GM23248 (cell line): ENCODE measurements around the gene NAV3. TPM values are rescaled to one million over a fixed set of nuclear protein-coding genes. Genes with fewer than 3 reads are reported as not detected.
A peak's percentile ranks its signal among the peaks of the same experiment; 100 is the strongest.

Experiments used
- DNase-seq: peaks from one replicate; pipeline ENCODE4 v3.0.0-alpha.2; 2015
- H2AFZ ChIP-seq: fragments of 200-600 bp; sonication (generic); 2 replicates; pipeline ENCODE4 v1.6.1; 2016; ENCODE audit warnings: antibody characterized with exemption
- H3F3A ChIP-seq: fragments of 200-600 bp; sonication (generic); 2 replicates; pipeline ENCODE4 v1.6.1; 2016; ENCODE audit warnings: mild to moderate bottlenecking, antibody characterized with exemption, mixed run types; ENCODE audit not compliant: insufficient read depth
- H3K27ac ChIP-seq: fragments of 200-600 bp; sonication (generic); 2 replicates; pipeline ENCODE4 v1.5.1; 2016; ENCODE audit warnings: mild to moderate bottlenecking
- H3K27me3 ChIP-seq: fragments of 200-600 bp; sonication (generic); replicated peaks from 2 replicates; pipeline ENCODE4 v1.6.1; 2016; ENCODE audit warnings: mild to moderate bottlenecking; ENCODE audit not compliant: insufficient read depth
- H3K36me3 ChIP-seq: fragments of 200-600 bp; sonication (generic); 2 replicates; pipeline ENCODE4 v1.6.1; 2016; ENCODE audit warnings: low read depth, mild to moderate bottlenecking
- H3K4me1 ChIP-seq: fragments of 200-600 bp; sonication (generic); 2 replicates; pipeline ENCODE4 v1.6.1; 2016; ENCODE audit warnings: mild to moderate bottlenecking; ENCODE audit not compliant: insufficient read depth
- H3K4me2 ChIP-seq: fragments of 200-600 bp; sonication (generic); one replicate; pipeline ENCODE4 v1.6.1; 2016; ENCODE audit warnings: mild to moderate bottlenecking; ENCODE audit not compliant: unreplicated experiment
- H3K4me3 ChIP-seq: fragments of 200-600 bp; sonication (generic); 2 replicates; pipeline ENCODE4 v1.5.1; 2016; ENCODE audit warnings: mild to moderate bottlenecking
- H3K79me2 ChIP-seq: fragments of 200-600 bp; sonication (generic); 2 replicates; pipeline ENCODE4 v1.6.1; 2016; ENCODE audit warnings: mild to moderate bottlenecking; ENCODE audit not compliant: insufficient read depth
- H3K9ac ChIP-seq: fragments of 200-600 bp; sonication (generic); 2 replicates; pipeline ENCODE4 v1.6.1; 2016; ENCODE audit warnings: mild to moderate bottlenecking
- H3K9me2 ChIP-seq: fragments of 200-600 bp; sonication (generic); 2 replicates; pipeline ENCODE4 v1.6.1; 2016; ENCODE audit warnings: mixed run types, mild to moderate bottlenecking, moderate library complexity; ENCODE audit not compliant: insufficient read depth
- H3K9me3 ChIP-seq: fragments of 200-600 bp; sonication (generic); one replicate; pipeline ENCODE4 v1.6.1; 2017; ENCODE audit warnings: low read depth
- H4K20me1 ChIP-seq: fragments of 200-600 bp; sonication (generic); 2 replicates; pipeline ENCODE4 v1.6.0; 2016; ENCODE audit not compliant: insufficient read depth
- EZH2 ChIP-seq: fragments of 200-600 bp; sonication (generic); IDR thresholded peaks from 2 replicates; pipeline ENCODE4 v1.6.1; 2018; ENCODE audit warnings: antibody characterized with exemption, mild to moderate bottlenecking; ENCODE audit not compliant: insufficient read depth, poor library complexity, severe bottlenecking
- EZH2phosphoT487 ChIP-seq: fragments of 200-600 bp; sonication (generic); IDR thresholded peaks from 2 replicates; pipeline ENCODE4 v1.6.1; 2018; ENCODE audit warnings: antibody characterized with exemption, moderate library complexity, mild to moderate bottlenecking, low read depth; ENCODE audit not compliant: insufficient read depth
- WGBS, 2 experiments: methylation state at CpG; one replicate each; pipeline ENCODE4 v1.1.6; 2015 to 2017; ENCODE audit warnings: low lambda C conversion rate in 2 of 2, low coverage in 1 of 2; ENCODE audit errors: missing lambda C conversion rate in 2 of 2; 5-methylcytosine and 5-hydroxymethylcytosine counted together
- in situ Hi-C: fragments of 300-500 bp; cut with MboI; formaldehyde crosslinking; loops from 2 replicates; pipeline ENCODE4 v1.15.0; 2020
- polyA plus RNA-seq: library from polyadenylated mRNA; unstranded; fragments of >200 nt; fragmentation: Nextera tagmentation; extraction: Ambion mirVana; gene quantifications from 2 replicates; pipeline ENCODE4 v1.2.1, GENCODE V29; 2016
- total RNA-seq: library from RNA; depleted of rRNA; stranded (reverse); fragments of >200 nt; shearing (Covaris generic); gene quantifications from 2 replicates; pipeline ENCODE4 v1.2.3, GENCODE V29; 2014

The NAV3 gene
- total and polyA plus RNA-seq, 2 experiments from 2014 or later = 24.2 to 69.9 TPM

DNA sequence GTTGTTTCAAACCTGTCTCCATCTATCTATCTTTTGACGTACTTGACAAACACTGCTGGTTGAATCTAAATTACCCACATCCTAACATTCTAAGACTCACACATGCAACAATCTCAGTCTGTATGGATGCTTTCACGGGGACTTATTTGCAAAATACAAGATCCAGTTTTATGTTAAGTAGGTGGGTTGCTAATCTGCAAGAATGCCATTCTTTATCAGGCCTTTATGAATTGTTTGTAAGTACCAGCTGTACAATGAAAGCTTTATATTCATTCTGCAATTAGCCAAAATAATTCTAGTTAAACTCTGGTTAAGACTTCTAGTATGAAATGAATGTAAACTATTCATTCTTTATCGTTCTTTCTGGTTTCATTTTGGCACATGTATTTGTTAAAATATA, 135.1 kb downstream of the NAV3 start:
- Histone ChIP-seq H3K4me3 (peak overlapping the region; percentile 25; the same call in 1 of the 2 replicates), H3K27ac (no peak overlapping the region), H3K9me2 (no peaks in the 10 kb centered on the region), H3K4me2 (peak overlapping the region; percentile 53), H3K9ac (0 out of 2 replicates have a peak overlapping the region, but pooled peaks have one; percentile 9), H3K27me3 (no peaks in the 10 kb centered on the region), H3K9me3 (no peaks in the 10 kb centered on the region), H3K36me3 (peaks cover 23% of the 10 kb centered on the region), H3K4me1 (peaks cover 9% of the 10 kb centered on the region), H3F3A (0 out of 2 replicates have a peak, but pooled peaks cover 12% of the 10 kb centered on the region), H4K20me1 (no peaks in the 10 kb centered on the region), H3K79me2 (peaks cover 81% of the 10 kb centered on the region), H2AFZ (peak overlapping the region; percentile 15; the same call in 1 of the 2 replicates)
- no peak for DNase-seq
- in situ Hi-C loops = no loop called here
- WGBS, 2 experiments = 35% methylated on average over 3 of the region's 3 CpGs
- TF ChIP-seq EZH2 (no peak), EZH2phosphoT487 (no peak)

DNA sequence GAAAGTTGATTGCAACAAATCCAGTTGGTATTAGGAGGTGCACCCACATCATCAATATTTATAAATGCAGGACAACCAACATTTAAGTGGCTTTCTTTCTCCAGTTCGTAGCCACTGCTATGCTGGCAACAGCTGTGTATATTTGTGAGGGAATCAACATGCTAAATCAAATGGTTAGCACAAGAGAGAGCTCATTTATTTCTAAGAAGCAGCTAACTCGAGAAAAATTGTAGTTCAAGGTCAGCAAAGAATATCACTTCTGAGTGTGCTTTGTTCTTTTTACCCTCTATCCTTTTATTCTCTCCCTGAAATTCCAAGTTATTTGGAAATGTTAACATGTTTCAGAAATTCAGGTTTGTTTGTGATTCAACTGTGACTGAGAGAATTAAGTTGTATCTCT, 137.3 kb downstream of the NAV3 start:
- no peak overlapping the region for H3K4me3 ChIP-seq
- H4K20me1 ChIP-seq = no peaks in the 10 kb centered on the region
- 0 out of 2 replicates have a peak, but pooled peaks cover 5% of the 10 kb centered on the region for H3F3A ChIP-seq
- no peak overlapping the region for H3K9ac ChIP-seq
- peaks cover 17% of the 10 kb centered on the region for H3K4me1 ChIP-seq
- H3K9me3 ChIP-seq = no peaks in the 10 kb centered on the region
- DNase-seq = no peak
- H3K27me3 ChIP-seq = no peaks in the 10 kb centered on the region
- H2AFZ ChIP-seq = no peak overlapping the region
- no peak overlapping the region for H3K4me2 ChIP-seq
- 96 to 97% methylated on average over 2 of the region's 2 CpGs for WGBS, 2 experiments
- no peak overlapping the region for H3K27ac ChIP-seq
- in situ Hi-C loops = no loop called here
- H3K36me3 ChIP-seq = peaks cover 31% of the 10 kb centered on the region
- TF ChIP-seq EZH2 = no peak
- no peak for TF ChIP-seq EZH2phosphoT487
- no peaks in the 10 kb centered on the region; the same call in 1 of the 2 replicates for H3K9me2 ChIP-seq
- peaks cover 81% of the 10 kb centered on the region for H3K79me2 ChIP-seq

DNA sequence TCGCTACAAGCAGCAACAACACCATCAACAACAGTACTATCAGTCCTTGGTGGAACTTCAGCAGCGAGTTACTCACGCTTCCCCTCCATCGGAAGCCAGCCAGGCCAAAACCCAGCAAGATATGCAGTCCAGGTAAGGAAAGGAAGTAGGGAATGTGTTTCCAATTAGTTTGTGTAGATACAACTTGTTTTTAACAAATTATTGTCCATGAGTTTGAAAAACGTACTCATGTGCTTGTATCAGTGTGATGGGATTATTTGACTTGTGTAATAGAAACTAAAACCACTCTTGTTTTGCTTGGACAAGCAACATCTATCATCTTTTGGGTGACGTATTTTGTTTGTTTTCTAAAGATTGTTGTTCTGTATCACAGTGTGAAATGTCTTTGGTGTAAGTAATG, 137.9 kb downstream of the NAV3 start:
- H4K20me1 ChIP-seq = no peaks in the 10 kb centered on the region
- H3F3A ChIP-seq = 0 out of 2 replicates have a peak, but pooled peaks cover 5% of the 10 kb centered on the region
- H3K79me2 ChIP-seq = peaks cover 80% of the 10 kb centered on the region
- peaks cover 34% of the 10 kb centered on the region for H3K36me3 ChIP-seq
- H3K4me1 ChIP-seq = peaks cover 23% of the 10 kb centered on the region
- H3K9ac ChIP-seq = no peak overlapping the region
- no peaks in the 10 kb centered on the region for H3K9me3 ChIP-seq
- WGBS, 2 experiments = 89 to 90% methylated on average over 6 of the region's 6 CpGs
- H2AFZ ChIP-seq = no peak overlapping the region
- DNase-seq = no peak
- H3K4me2 ChIP-seq = no peak overlapping the region
- in situ Hi-C loops = no loop called here
- no peak overlapping the region for H3K27ac ChIP-seq
- no peak overlapping the region for H3K4me3 ChIP-seq
- TF ChIP-seq EZH2phosphoT487 (no peak), EZH2 (no peak)
- H3K9me2 ChIP-seq = no peaks in the 10 kb centered on the region; the same call in 1 of the 2 replicates
- no peaks in the 10 kb centered on the region for H3K27me3 ChIP-seq

DNA sequence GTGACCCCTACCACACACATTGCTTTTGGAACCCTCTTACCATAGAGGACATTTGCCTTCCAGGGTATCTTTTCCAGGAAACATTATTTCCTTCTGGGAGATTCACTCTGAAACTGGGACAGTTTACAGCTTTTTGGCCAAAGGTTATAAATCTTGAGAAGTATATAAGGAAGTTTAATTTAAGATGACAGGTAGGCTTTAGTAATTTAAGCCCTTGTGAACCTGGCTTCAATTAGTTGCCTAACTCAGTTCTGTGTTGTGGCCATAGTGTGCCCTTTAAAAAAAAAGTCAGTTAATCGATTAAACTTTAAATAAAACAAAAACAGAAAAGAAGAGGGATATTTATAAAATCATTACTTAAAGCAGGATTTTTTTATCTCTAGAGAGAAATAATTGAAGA, 142.9 kb downstream of the NAV3 start:
- WGBS, 2 experiments = 2 to 10% methylated on average over 1 of the region's 1 CpG
- no peak overlapping the region for H3K9ac ChIP-seq
- DNase-seq = no peak
- peaks cover 70% of the 10 kb centered on the region for H3K79me2 ChIP-seq
- H3F3A ChIP-seq = no peaks in the 10 kb centered on the region
- no peak overlapping the region for H2AFZ ChIP-seq
- no peaks in the 10 kb centered on the region for H3K27me3 ChIP-seq
- TF ChIP-seq EZH2 = no peak
- no peak for TF ChIP-seq EZH2phosphoT487
- no peak overlapping the region for H3K27ac ChIP-seq
- H3K4me3 ChIP-seq = no peak overlapping the region
- no peaks in the 10 kb centered on the region; the same call in 1 of the 2 replicates for H3K9me2 ChIP-seq
- no peak overlapping the region for H3K4me2 ChIP-seq
- in situ Hi-C loops = no loop called here
- H3K4me1 ChIP-seq = peaks cover 16% of the 10 kb centered on the region
- no peaks in the 10 kb centered on the region for H4K20me1 ChIP-seq
- peaks cover 49% of the 10 kb centered on the region for H3K36me3 ChIP-seq
- H3K9me3 ChIP-seq = no peaks in the 10 kb centered on the region

DNA sequence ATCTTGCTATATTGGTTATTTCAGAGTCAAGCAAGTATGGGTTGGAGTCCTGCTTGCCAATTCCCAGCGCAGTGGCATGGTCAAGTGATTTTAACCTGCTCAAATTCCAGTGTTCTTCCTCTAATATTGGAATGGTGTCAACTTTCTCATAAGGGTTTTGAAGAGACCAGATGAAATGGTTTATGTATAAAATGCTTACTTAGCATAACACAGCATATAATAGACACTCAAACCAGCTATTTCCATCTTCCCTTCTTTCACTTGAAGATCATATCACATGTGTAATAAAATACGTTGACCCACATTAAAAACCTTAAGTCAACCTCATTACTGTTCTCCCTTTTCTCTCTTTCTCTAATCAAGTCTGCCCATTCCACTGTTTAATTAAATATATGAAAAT, 144.0 kb downstream of the NAV3 start:
- Histone ChIP-seq H3K9me2 (no peaks in the 10 kb centered on the region; the same call in 1 of the 2 replicates), H3K9ac (no peak overlapping the region), H3K4me2 (no peak overlapping the region), H4K20me1 (no peaks in the 10 kb centered on the region), H3K4me1 (peaks cover 20% of the 10 kb centered on the region), H2AFZ (no peak overlapping the region), H3K27ac (no peak overlapping the region), H3K9me3 (no peaks in the 10 kb centered on the region), H3K27me3 (no peaks in the 10 kb centered on the region), H3F3A (no peaks in the 10 kb centered on the region), H3K36me3 (peaks cover 46% of the 10 kb centered on the region), H3K79me2 (peaks cover 70% of the 10 kb centered on the region), H3K4me3 (no peak overlapping the region)
- TF ChIP-seq EZH2phosphoT487 (no peak), EZH2 (no peak)
- in situ Hi-C loops = no loop called here
- DNase-seq = no peak
- WGBS, 2 experiments = 94 to 96% methylated on average over 2 of the region's 2 CpGs
